ENCODE results near the gene YBX1. TPM values are rescaled to one million over a fixed set of nuclear protein-coding genes. Genes with fewer than 3 reads are reported as not detected.

Gene YBX1
- total RNA-seq, 4 donors from 2014 or later: 236 to 470 (median 287) TPM

DNA sequence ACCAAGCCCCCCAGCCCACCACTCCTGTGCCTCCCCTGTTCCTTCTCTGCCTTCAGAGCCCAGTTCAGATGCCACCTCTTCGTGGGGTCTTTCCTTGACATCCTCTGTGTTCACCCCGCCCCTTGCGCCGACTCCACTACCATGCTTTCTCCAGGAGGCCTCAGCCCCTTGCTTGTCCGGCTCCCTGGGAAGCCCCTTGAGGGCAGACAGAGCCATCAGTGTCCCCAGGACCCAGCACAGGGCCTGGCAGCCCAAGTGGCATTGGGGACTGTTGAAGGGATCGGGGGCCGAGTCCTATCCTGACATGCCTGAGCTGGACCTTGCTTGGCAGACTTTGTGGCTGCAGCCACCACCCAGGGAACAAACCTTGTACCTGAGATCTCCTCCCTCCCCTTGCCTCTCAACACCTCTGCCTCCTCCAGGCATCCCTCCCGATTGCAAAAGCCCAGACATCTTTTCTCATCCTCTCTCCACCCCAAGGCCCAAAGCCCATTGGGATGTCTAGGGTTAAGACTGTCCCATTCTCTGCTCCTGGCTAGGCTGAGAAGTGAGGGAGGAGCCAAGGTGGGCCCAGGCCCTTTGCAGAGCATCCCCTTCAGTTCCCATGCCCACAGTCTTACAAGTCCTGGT is 54.5 kb downstream of the YBX1 start:
- H3K36me3 ChIP-seq: no peaks in the 10 kb centered on the region
- no peaks in the 10 kb centered on the region for H3K27me3 ChIP-seq
- H3K27ac ChIP-seq: peak overlapping the region in 1 of 4 donors; percentile 16
- H3K4me3 ChIP-seq: no peak overlapping the region
- H3K4me1 ChIP-seq: peaks cover 0 to 17% (median 0%) of the 10 kb centered on the region in 4 donors
- no peaks in the 10 kb centered on the region for H3K9me3 ChIP-seq
- DNase-seq: no peak
- TF ChIP-seq POLR2A (IDR thresholded peaks at IDR 0.05): no peak
- TF ChIP-seq, protein P1, sequence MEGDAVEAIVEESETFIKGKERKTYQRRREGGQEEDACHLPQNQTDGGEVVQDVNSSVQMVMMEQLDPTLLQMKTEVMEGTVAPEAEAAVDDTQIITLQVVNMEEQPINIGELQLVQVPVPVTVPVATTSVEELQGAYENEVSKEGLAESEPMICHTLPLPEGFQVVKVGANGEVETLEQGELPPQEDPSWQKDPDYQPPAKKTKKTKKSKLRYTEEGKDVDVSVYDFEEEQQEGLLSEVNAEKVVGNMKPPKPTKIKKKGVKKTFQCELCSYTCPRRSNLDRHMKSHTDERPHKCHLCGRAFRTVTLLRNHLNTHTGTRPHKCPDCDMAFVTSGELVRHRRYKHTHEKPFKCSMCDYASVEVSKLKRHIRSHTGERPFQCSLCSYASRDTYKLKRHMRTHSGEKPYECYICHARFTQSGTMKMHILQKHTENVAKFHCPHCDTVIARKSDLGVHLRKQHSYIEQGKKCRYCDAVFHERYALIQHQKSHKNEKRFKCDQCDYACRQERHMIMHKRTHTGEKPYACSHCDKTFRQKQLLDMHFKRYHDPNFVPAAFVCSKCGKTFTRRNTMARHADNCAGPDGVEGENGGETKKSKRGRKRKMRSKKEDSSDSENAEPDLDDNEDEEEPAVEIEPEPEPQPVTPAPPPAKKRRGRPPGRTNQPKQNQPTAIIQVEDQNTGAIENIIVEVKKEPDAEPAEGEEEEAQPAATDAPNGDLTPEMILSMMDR (IDR thresholded peaks at IDR 0.05): no peak

DNA sequence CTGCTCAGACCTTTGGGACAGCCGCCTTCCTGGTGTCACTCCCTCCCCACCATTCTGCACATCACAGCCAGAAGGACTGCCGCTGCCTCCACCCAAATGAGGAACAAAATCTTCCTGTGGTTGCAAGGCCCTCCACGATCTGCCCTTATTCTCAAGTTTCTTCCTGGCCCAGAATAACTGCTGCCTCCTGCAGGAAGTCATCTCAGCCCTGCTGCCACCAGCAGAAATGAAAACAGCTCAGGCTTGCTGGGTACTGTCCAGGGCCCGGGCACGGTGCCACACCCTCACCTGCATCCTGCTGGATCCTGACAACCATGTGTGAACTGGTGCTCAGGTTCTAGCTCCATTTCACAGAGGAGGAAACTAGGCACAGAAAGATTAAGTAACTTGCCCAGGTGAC is 55.0 kb downstream of the YBX1 start:
- H3K4me3 ChIP-seq: no peak overlapping the region
- no peak for TF ChIP-seq POLR2A (IDR thresholded peaks at IDR 0.05)
- TF ChIP-seq, protein P1 (IDR thresholded peaks at IDR 0.05): no peak
- H3K4me1 ChIP-seq: peaks cover 0 to 17% (median 0%) of the 10 kb centered on the region in 4 donors
- DNase-seq: peak; percentile 19 to 66 (median 55)
- H3K27ac ChIP-seq: no peak overlapping the region
- H3K27me3 ChIP-seq: no peaks in the 10 kb centered on the region
- H3K36me3 ChIP-seq: no peaks in the 10 kb centered on the region
- no peaks in the 10 kb centered on the region for H3K9me3 ChIP-seq

DNA sequence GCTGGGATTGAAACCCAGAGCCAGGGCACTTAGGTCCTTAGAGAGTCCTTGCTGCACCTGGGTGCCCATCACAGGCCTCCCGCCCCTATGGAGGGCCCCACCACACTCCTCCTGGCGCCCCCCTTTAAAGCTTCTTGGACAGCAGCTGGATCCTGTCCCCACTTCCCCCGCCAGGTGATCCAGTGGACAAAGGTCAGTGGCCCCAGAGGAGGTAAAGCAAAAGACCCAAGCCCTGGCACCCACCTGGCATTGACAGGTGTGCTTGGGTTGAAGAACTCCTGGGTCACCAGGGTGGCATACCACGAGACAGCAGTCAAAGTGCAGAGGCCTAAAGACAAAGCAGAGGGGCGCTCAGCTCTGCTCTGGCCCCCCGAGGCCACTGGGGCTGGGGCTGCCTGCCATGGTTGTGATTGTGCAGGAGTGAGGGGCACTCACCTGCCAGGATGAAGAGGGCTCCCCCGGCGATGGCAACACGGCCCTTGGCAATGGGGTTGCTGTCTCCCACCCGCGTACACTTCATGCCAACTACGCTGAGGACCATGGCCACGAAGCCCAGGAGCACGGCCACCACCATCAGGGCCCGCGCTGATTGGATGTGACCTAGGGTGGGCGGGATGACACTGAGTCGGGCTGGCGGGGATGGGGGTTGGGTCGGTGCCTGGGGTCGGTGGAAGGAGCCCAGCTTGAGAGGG is 55.9 kb downstream of the YBX1 start:
- no peak for DNase-seq
- Histone ChIP-seq H3K36me3 (no peaks in the 10 kb centered on the region), H3K9me3 (no peaks in the 10 kb centered on the region), H3K27ac (no peak overlapping the region), H3K4me3 (no peak overlapping the region), H3K4me1 (peaks cover 0 to 17% (median 0%) of the 10 kb centered on the region in 4 donors), H3K27me3 (no peaks in the 10 kb centered on the region)
- TF ChIP-seq POLR2A (IDR thresholded peaks at IDR 0.05): no peak

- no peaks in the 10 kb centered on the region for H3K9me3 ChIP-seq
- no peaks in the 10 kb centered on the region for H3K27me3 ChIP-seq
Measured at GRCh38 chr1:42738678-42739226, 56.5 kb downstream of the YBX1 start.

GRCh38 chr1:42739753-42740700 is 57.8 kb downstream of the YBX1 start, which contains the start of gene CLDN19:
Gene CLDN19, minus strand, starts transcription at chr1:42740236. Its CDS starts 173 bp downstream, at chr1:42740063.
- TF ChIP-seq, protein P1 (IDR thresholded peaks at IDR 0.05): no peak
- no peaks in the 10 kb centered on the region for H3K9me3 ChIP-seq
- no peak within 1 kb of the TSS for H3K27ac ChIP-seq
- no peaks in the 10 kb centered on the region for H3K36me3 ChIP-seq
- no peaks in the 10 kb centered on the region for H3K27me3 ChIP-seq
- H3K4me3 ChIP-seq: no peak within 1 kb of the TSS
- no peak for DNase-seq
- H3K4me1 ChIP-seq: peaks cover 0 to 17% (median 0%) of the 10 kb centered on the region in 4 donors

More at GRCh38 chr1:42738678-42739226, 56.5 kb downstream of the YBX1 start:
- no peak overlapping the region for H3K4me3 ChIP-seq
- TF ChIP-seq POLR2A (IDR thresholded peaks at IDR 0.05): no peak
- TF ChIP-seq, protein P1 (IDR thresholded peaks at IDR 0.05): no peak
- H3K4me1 ChIP-seq: peaks cover 0 to 17% (median 0%) of the 10 kb centered on the region in 4 donors
- no peaks in the 10 kb centered on the region for H3K36me3 ChIP-seq
- H3K27ac ChIP-seq: no peak overlapping the region
- no peak for DNase-seq

Data from Peyer's patch (tissue), 4 donors.